Hepatic stellate cell (primary cell): ENCODE data around the gene TMBIM6.
"Not testable (repeated sequence)": the region's sequence is repeated elsewhere in the genome, so short reads cannot be mapped to it uniquely, and the experiment has no call there.

ENCODE experiments used
- DNase-seq: peaks from one replicate; pipeline ENCODE4 v3.0.0; 2011; ENCODE audit warnings: low spot score

The TMBIM6 gene, protein sequence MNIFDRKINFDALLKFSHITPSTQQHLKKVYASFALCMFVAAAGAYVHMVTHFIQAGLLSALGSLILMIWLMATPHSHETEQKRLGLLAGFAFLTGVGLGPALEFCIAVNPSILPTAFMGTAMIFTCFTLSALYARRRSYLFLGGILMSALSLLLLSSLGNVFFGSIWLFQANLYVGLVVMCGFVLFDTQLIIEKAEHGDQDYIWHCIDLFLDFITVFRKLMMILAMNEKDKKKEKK

DNA sequence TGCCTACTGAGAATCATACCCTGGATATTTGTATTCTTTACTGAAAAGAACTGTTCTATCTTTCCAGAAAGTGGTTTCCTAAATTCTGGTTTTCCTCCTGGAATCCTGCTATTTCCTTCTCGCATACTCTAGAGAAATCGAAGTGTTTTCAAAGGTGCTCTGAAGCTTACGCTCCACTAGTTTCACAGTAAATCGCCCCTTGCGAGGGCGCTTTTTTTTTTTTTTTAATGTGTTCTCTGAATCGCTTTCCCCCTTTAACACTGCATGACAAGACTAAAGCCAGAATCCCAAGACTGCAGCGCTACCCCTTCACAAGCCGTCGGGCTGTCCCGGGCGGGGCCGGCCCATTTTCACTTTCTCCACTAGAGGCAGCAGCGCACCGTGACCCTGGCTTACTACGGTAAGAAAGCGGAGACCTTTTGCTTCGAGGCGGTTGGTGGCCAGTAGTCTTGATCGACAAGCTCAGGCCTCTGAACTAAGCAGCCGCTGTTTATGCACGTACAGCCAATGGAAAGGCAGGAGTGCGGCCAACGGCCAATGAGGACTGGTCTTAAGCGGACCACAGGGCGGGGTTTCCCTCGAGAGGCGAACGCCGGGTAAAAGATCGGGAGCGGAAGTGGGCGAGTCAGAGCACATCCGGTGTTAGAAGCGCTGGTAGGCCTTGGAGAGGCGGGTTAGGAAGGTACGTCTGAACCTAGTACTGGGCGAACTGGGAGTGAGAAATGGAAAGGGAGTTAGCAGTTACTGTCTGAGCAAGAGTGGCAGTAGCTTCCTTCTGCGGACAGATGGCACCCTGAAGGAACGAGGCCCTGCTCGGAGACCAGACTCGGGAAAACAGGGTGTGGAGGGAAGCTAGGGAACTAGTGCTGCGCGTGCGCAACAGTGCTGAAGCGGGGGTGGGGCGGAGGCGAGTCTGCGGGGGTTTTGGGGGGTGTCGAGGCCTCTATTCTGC is at the start of gene TMBIM6:
Gene TMBIM6 (plus strand): TSS at position 628 of the 952 bp plus-strand sequence. CDS start 10,937 bp downstream, outside the sequence.
- peak; percentile 96 for DNase-seq

DNA sequence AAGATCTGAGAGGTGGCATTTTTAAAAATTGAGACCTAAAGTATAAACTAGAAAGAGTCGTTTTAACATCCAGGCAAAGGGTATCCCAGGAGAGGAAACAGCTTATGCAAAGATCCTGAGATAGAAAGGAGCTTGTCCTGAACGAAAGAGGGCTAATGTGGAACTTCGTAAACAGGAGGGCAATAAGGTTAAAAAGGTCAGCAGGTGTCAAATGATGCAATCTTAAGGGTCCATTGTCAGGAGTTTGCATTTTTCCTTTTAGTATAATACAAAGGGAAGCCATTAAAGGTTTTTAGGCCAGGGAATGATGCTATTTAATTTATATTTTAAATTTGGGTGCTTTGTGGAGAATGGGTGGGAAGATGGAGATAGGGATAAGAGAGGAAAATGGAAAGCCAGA is 48.5 kb upstream of the TMBIM6 start:
- DNase-seq, result no peak

DNA sequence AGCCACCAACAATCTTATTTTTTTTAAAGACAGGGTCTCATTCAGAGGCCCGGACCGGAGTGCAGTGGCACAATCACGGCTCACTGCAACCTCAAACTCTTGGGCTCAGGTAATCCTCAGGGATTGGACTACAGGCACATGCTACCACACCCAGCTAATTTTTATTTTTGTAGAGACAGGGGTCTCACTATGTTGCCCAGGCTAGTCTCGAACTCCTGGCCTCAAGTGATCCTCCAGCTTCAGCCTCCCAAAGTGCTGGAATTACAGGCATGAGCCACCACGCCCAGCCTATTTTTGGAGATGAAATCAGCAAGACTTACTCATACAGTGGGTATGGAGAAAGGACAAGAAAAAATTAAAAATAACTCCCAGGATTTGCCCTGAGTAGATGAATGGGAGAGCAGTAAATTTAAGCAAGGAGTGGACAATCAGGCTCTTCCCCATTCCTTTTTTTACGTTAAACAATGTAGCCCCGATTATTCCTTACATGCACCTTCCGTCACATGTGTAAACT is 47.4 kb upstream of the TMBIM6 start:
- DNase-seq, result no peak

DNA sequence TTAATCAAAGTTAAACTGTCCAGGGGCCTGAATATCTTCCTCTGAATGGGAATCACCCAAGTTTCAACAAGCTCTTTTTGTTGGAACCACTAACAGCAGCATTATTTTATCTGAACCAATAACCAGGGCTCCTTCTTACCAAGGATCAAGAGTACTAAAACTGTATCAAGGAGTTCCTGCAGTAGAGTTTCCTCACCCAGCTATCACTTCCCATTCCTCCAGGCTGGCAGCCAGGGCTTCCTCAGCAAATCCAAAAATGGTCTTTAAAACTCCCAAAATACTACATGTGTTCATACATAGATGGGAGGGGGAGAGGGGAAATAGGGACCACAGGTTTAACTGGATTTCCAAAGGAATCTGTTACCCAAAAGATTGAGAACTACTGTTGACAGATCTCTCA is 44.6 kb upstream of the TMBIM6 start:
- DNase-seq, result no peak

DNA sequence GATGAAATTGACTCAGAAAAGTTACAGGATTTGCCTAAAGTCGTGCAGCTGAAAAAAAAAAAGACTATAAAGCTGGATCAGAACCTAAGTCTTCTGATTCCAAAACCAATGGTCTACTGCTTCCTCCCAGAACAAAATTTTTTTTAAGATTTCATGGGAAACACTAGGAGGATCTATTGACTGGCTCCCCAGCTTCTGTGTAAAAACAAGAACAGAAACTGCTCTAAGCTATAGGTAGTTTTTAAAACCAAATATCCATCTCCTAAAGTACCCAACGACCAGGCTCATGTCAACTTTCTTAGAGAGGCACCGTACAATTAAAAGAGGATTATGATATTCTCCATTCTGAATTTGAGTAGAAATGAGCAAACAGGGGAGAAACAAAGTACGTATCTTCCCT is 43.5 kb upstream of the TMBIM6 start:
- DNase-seq, result no peak

DNA sequence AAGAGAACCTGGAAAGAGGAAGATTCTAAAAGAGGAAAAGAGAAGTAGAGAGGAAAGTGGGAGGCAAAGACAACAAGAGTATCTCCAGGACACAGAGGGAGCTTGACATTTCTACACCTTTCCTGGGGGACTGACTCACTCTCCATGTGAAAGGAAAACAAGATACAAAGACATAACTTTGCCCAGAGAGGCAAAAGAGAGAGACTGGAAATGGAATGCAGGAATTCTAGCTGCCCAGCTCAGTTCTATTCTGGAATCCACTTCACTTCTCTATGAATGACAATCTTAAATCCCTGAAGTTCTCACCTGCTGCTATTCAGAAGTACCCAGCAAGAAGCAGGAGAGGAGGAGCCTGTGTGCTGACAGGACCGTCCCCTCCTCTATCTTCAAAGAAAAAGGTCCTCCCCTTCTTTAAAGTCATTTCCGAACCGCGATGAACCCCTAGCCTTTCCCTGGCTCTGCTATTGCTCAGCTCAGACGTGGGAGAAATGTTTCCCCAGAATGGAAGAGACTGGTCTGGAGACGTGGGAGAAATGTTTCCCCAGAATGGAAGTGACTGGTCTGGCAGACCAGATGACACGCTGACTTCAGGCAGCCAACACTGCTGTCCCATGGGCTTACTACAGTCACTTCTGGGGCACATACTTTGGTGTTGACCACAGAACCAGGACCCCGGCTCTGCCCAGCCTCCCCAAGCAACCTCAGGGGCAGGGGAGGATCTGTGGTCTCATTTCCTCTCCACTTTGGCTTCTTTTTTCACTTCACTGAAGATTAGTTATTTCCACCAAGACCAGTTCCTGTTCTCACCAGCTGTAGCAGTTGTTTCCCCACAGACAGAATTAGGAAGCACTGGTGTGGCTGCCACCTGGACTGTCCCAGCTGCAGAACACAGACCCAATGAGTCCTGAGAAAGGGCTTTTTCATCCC is 42.5 kb upstream of the TMBIM6 start:
- DNase-seq, result peak; percentile 68

DNA sequence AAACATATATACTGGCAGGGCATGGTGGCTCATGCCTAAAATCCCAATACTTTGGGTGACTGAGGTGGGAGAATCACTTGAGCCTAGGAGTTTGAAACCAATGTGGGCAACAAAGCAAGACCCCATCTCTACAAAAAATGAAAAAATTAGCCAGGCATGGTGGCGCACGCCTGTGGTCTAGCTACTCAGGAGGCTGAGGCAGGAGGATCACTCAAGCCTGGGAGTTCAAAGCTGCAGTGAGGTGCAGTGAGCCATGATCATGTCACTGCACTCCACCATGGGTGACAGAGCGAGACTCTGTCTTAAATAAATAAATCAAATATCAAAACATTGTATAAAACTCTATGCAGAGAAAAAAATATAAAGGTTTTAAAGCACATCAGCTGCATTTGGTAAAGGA is 39.3 kb upstream of the TMBIM6 start:
- no peak for DNase-seq

DNA sequence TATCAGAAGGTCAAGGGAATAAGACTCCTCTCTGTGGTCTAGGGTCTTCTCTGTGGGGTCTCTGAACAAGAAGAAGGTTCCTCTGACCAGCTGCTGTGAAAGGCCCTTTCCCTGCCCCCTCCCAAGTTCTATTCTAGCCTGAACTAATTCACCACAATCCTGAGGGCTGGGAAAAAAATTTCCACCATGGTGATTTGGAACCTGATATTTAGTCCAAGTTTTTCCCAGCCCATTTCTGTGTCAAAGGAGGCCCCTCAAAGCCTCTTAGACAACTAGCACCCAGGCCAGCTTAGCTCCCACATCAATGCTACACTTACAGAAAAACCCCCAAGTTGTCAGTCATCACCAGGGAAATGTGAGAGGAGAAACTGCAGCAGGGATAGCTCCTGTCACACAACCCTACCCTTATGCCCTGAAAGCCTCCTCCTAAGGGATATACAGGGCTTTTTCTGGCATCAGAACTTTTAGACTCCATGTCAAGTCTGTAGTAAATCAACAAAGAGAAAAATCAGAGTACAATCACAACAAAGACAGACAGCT is 38.6 kb upstream of the TMBIM6 start:
- DNase-seq, result no peak

DNA sequence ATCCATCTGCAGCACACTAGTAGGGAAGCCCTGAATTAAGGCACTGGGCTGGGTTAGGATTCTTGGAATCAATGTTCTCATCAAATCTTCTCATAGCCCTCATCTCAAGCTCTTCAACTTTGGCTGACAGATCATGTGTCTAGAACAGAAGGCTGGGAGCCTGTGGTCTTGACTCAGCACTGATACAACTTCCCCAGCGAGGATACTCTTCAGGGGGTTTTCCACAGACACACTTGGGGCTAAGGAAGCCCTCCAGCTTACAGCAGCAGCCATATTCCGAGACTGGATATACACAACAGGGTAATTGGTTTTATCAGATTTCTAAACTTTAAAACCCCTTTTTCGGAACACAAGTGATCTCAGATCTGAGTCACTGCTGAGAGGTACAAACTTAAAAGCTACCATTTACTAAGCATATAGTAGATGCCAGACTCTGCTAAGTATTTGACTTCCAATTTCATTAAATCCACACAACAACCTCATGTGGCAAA is 37.7 kb upstream of the TMBIM6 start:
- peak; percentile 54 for DNase-seq

DNA sequence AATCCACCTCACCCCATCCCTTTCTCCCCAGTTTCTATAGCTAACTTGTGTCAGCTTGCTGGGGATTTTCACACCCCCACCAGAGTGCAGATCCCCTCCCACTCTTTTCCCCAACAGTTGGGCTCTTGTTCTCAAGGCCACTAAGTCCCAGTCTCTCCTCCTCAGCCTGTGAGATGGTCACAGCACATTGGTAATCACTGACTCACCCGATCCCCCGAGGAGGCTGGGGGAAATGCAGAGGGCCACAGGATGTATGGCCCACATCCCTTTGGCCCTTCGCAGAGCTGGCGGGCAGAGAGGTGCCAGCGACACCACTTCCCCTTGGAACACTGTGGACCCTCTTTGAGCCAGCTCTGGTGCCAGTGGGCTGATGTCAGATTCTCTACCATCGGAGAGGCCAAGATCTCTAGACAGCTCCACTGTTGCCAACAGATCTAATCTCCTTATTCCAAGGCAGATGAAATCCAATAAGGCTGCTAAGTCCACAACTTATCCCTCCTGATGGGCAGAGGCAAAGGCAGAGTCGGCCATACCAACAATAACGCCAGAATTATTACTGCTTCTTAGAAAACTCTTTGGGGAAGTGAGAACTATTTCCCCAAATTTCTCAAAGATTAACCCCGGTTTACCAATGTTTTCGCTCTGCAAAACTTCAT is 35.8 kb upstream of the TMBIM6 start:
- DNase-seq, result peak; percentile 79

DNA sequence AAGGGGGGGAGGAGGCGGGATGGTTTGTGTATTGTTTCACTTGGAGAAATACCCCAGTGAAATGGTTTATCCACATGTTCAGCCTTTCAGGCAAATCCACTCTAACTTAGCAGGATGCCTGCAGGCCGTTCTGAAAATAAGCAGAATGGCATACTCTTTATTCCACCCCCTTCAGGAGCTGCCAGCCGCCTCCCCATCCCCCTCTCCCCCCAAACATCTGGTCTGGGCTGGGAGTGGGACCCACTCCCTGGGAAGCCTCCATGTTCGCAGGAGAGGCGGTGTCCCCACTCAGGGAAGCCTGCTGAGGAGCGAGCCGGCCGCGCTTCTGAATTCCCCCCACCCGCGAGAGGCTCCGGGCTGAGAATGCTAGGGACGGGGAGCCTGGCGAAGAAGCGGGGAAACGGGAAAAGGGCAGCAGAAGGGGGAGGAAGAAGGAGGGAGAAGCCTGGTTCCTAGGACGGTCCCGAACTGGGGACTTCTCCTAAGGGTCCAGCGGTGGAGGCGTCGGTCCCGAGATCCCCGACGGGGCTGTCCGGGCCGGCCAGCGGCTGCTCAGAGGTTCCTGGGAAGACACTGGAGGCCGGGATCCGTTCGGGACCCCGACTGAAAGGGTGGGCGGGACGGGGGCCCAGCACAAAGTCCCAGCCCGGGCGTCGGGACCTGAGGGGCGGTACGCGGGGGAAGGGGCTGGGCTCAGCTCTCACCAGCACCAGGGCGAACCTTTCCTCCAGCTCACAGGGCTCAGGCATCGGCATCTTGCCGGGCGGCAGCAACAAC is 34.8 kb upstream of the TMBIM6 start:
- DNase-seq, result peak; percentile 44

DNA sequence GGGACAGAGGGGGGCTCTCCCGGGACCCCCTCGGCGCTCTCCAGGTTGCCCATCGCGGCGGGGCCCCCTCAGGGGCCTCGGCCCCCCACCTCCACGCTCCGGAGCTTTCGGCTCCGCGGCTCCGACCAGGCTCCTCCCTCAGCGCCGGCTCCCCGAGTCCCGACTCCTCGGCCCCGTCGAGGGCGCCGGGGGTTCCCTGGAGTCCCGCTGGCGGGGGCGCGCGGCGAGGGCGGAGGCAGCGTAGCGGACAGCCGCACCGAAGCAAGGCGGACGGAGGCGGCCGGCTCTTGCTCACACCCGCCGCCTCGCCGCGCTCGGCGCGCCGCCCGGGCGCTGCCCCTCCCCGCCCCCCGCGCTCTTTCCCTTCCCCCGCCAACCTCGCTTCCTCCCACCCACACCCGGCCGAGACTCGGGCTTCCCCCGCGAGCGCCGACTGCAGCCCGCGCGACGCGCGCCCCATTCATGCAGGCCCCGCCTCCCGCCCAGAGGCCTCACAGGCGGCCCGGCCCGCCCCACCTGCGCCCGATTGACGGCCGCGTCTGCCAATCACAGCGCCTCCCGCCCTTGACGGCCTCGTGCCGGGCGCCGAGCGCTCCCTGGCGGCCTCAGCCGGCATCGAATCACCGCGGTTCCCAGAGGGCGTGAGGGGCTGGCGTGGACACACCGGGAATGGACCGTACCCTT is 34.1 kb upstream of the TMBIM6 start, which contains the start of gene FMNL3:
Gene FMNL3 (minus strand): TSS at position 278 of the 684 bp plus-strand sequence. CDS start 225 bp downstream, at position 53.
- peak; percentile 97 for DNase-seq

DNA sequence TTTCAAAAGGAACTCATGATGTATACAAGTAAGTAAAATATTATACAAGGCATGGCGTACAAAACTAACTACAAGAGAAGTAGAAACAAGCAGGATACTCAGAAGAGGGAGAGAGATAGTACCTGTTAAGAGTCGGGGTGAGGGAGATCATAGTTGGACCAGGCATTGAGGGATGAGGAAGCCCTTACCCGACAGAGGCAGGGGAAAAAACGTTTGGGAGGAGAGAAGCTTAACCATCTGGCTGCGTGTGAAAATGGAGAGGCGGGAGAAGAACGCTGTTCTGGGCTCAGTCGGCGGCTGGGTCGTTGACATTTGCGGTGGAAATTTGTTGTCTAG is 33.6 kb upstream of the TMBIM6 start:
- no peak for DNase-seq

DNA sequence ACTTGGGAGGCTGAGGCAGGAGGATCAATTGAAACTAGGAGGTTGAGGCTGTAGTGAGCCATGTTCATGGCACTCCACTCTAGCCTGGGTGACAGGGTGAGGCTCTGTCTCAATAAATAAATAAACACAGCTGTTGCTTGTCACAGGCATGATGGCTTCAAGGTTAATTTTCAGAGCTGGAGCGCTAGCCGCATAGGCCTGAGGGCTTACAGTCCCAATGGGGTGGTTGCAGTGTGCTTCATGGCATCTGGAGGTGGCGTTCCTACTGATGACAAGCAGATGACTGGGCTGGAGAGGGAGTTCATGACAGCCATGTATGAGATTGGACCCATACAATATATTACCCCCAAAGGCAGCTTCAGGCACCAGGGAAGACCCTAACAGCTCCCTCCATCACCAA is 32.5 kb upstream of the TMBIM6 start:
- no peak for DNase-seq

DNA sequence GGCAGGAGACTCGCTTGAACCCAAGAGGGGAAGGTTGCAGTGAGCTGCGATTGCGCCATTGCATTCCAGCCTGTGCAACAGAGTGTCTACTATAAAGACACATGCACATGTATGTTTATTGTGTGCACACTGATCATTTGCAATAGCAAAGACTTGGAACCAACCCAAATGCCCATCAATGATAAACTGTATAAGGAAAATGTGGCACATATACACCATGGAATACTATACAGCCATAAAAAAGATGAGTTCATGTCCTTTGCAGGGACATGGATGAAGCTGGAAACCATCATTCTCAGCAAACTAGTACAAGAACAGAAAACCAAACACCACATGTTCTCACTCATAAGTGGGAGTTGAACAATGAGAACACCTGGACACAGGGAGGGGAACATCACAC is 27.4 kb upstream of the TMBIM6 start:
- not testable (repeated sequence) for DNase-seq

DNA sequence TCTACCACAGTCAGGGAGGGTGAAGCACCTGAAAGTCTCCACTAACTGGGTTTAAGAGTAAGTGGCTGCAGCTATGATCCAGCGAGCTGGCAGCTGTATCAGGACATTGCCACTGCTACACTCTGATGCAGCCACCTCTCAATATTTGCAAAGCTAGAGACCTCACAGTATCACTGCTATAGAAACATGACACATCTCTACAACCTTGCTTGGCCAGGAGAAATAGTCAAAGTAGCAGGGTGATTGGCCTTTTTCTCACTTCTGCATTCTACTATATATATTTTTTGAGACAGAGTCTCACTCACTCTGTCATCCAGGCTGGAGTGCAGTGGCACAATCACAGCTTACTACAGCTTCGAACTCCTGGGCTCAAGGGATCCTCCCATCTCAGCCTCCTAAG is 24.8 kb upstream of the TMBIM6 start:
- no peak for DNase-seq

DNA sequence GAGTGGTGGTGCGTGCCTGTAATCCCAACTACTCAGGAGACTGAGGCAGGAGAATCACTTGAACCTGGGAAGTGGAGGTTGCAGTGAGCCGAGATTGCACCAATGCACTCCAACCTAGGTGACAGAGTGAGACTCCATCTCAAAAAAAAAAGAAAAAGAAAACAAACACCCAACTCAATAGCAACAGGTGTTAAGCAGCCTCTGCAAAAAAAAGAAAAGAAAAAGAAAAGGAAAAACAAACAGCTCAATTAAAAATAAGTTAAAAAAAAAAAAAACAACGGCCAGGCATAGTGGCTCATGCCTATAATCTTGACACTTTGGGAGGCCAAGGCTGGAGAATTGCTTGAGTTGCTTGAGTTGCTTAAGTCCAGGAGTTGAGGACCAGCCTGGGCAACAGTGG is 23.6 kb upstream of the TMBIM6 start:
- not testable (repeated sequence) for DNase-seq

DNA sequence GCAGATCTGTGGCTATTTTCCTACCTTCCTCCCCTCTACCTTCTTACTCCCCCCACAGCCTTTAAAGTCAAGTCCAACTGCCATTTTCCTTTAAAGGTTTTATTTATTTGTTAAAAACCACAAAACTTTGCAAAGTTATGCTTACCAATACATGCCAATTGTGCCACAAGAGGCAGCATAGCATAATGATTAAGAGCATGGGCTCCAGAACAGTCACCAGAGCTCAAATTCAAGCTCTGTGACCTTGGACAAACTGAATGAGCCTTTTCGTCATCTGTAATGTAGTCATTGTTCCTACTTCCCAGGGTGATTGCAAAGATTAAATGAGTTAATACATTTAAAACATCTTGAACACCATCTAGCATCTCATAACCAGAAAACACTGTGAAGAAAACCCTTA is 21.1 kb upstream of the TMBIM6 start:
- DNase-seq, result no peak

DNA sequence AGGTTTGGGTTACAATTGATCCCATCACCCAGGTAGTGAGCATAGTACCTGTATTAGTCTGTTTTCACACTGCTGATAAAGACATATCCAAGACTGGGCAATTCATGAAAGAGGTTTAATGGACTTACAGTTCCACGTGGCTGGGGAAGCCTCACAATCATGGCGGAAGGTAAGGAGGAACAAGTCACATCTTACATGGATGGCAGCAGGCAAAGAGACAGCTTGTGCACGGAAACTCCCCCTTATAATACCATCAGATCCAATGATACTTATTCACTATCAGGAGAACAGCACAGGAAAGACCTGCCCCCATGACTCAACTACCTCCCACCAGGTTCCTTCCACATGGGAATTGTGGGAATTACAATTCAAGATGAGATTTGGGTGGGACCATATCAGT is 20.0 kb upstream of the TMBIM6 start:
- not testable (repeated sequence) for DNase-seq

DNA sequence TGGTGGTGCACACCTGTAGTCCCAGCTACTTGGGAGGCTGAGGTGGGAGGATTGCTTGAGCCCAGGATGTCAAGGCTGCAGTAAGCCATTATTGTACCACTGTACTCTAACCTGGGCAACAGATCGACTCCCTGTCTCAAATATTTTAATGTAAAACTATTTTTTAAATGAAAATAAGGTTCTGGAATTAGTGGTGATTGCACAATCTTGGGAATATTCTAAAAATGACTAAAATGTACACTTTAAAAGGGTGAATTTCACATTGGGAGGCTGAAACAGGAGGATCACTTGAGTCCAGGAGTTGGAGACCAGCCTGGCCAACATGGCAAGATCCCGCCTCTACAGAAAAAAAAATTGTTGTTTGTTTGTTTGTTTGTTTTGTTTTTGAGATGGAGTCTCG is 12.9 kb upstream of the TMBIM6 start:
- DNase-seq, result no peak
